ENCODE results near the gene MRM2.
"Not testable (repeated sequence)": the region's sequence is repeated elsewhere in the genome, so short reads cannot be mapped to it uniquely, and the experiment has no call there.

The MRM2 gene

GRCh38 chr7:2241580-2242540, at the start of gene MRM2, which contains the start of gene NUDT1:
Gene MRM2, minus strand, starts transcription at chr7:2242205. Its CDS starts 36 bp downstream, at chr7:2242169.
Gene NUDT1, plus strand, starts transcription at chr7:2242226. Its CDS starts 2,349 bp downstream, at chr7:2244575.
- DNase-seq (ENCODE audit: low read depth) = no peak

DNA sequence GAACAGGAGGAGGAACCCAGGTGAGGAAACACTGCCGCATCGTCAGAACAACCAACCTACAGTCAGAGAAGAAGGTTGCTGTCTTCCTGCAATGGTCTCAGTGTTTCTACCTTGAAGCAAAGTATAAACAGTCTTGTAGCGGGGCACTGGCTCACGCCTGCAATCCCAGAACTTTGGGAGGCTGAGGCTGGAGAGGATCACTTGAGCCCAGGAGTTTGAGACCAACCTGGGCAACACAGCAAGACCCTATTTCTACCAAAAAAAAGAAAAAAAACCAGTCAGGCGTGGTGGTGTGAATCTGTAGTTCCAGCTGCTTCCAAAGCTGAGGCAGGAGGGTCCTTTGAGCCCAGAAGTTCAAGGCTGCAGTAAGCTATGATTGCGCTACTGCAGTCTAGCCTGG, 48.9 kb upstream of the MRM2 start:
- no peak for DNase-seq (ENCODE audit: low read depth)

DNA sequence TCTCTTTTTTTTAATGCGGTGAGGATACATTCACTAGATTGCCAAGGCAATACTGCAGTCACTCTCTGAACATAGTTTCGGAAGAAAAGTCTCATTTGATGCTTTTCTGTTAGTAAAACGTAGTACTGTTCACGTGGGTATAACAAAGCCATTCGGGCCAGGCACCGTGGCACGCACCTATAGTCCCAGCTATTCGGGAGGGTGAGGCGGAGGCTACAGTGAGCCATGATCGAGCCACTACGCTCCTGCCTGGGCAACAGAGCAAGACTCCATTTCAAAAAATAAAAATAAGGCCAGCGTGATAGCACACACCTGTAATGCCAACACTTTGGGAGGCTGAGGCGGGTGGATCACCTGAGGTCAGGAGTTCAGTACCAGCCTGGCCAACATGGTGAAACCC, 47.6 kb upstream of the MRM2 start:
- DNase-seq (ENCODE audit: low read depth) = no peak

- no peak for DNase-seq (ENCODE audit: low read depth)
Observed at GRCh38 chr7:2289111-2289586, 47.1 kb upstream of the MRM2 start.

DNA sequence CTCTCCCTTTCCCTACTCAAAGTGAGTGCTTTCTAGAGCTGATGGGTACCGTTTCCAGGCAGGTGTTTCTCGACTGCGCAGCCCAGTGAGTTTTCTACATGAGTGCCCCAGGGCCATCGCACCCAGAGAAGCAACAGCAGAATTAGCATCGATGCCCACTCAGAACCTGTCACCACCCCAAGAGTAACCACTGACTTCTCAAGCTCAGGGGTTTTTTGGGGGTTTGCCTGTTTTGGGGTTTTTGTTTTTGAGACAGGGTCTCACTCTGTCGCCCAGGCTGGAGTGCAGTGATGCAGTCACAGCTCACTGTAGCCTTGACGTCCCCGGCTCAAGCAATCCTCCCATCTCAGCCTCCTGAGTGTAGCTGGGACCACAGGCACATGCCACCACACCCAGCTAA, 46.5 kb upstream of the MRM2 start:
- no peak for DNase-seq (ENCODE audit: low read depth)

DNA sequence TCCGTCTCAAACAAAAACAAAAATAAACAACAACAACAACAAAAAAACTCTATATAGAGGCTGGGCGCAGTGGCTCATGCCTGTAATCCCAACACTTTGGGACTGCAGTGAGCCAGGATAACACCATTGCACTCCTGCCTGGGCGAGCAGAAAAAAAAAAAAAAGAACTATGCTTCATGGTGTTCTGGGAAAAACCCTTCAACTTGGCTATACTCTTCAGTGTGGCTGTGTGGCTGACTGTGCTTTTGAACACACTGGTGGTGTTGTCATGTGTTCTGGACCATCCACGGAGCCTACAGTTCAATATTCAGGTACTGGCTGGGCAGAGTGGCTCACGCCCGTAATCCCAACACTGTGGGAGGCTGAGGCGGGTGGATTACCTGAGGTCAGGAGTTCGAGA, 45.7 kb upstream of the MRM2 start:
- no peak for DNase-seq (ENCODE audit: low read depth)

- DNase-seq (ENCODE audit: low read depth) = no peak
Observed at GRCh38 chr7:2283074-2283473, 41.1 kb upstream of the MRM2 start.

- DNase-seq (ENCODE audit: low read depth) = no peak
Observed at GRCh38 chr7:2282185-2282751, 40.3 kb upstream of the MRM2 start.

DNA sequence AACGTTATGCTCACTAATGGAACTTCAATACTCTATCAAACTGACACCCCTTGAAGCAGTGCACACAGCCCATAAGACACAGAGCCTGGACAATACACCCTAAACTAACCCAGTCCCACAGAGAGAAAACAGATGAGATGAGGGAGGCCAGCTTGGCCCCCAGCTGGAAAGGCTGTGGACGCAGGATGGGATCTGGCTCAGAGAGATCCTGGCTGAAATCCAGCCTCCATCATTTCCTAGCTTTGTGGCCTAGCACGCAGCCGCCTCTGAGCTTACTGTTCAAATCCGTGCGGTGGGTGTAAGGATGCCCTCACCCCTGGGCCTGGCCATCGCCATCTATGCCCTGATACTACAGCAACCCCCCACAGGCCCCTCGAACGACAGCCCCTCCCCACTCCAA, 39.5 kb upstream of the MRM2 start:
- DNase-seq (ENCODE audit: low read depth) = no peak

DNA sequence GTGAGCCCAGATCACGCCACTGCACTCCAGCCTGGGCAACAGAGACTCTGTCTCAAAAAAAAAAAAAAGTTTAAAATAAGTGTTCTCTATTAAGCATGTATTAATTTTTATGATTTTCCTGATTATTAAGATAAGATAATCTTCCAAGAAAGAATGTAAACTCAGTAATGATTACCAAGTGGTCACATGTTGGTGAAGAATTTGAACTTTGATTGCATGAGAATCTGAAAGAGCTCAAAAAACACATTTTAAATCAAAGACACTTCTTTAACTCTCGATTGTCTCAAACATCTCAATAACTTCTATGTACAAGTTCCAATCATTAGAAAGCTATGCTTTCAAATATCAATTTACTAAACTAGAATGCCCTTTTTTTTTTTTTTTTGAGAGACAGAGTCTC, 38.4 kb upstream of the MRM2 start:
- no peak for DNase-seq (ENCODE audit: low read depth)

GRCh38 chr7:2279896-2280295, 37.9 kb upstream of the MRM2 start:
- DNase-seq (ENCODE audit: low read depth) = no peak

GRCh38 chr7:2278026-2278425, 36.0 kb upstream of the MRM2 start:
- no peak for DNase-seq (ENCODE audit: low read depth)

DNA sequence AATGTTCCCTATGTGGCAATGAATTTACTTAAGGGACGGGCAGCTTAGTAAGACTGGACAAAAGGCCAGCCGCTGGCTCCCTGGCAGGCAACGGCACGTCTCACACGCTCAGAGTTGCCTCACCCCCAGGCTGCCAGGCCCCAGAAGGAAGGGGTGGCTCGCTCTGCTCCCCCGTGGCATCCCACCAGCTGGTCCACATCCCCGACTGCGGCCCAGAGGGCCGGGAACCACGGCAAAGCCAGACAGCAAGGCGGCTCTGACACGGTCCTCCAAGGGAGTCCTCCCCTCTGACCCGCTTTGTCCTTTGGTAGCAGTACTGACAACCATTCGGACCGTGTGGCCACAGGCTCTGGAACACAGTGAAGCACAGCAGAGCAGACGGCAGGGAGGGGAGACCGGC, 34.1 kb upstream of the MRM2 start:
- no peak for DNase-seq (ENCODE audit: low read depth)

- no peak for DNase-seq (ENCODE audit: low read depth)
Observed at GRCh38 chr7:2275101-2275500, 33.1 kb upstream of the MRM2 start.

GRCh38 chr7:2274666-2275065, 32.7 kb upstream of the MRM2 start:
- no peak for DNase-seq (ENCODE audit: low read depth)

DNA sequence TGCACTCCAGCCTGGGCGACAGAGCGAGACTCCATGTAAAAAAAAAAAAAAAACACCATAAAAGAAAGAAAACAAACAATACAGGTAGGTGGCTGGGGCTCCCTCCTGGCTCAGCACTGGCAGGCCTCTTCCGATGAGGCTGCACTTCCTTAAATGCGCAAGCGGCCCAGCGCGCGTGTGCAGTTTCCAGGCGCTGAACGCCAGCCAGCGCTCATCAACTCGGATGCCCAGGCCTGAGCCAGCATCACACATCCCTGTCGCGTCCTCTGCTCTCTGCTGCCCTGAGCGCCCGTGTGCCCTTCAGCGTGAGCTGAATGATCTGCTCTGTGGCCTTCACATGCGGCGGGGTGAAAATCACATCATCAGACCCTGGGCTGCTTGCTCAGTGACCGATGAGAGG, 31.9 kb upstream of the MRM2 start:
- no peak for DNase-seq (ENCODE audit: low read depth)

- DNase-seq (ENCODE audit: low read depth) = no peak
Observed at GRCh38 chr7:2272031-2272430, 30.0 kb upstream of the MRM2 start.

- DNase-seq (ENCODE audit: low read depth) = no peak
Observed at GRCh38 chr7:2271273-2272026, 29.4 kb upstream of the MRM2 start.

GRCh38 chr7:2270495-2270894, 28.5 kb upstream of the MRM2 start:
- DNase-seq (ENCODE audit: low read depth) = no peak

DNA sequence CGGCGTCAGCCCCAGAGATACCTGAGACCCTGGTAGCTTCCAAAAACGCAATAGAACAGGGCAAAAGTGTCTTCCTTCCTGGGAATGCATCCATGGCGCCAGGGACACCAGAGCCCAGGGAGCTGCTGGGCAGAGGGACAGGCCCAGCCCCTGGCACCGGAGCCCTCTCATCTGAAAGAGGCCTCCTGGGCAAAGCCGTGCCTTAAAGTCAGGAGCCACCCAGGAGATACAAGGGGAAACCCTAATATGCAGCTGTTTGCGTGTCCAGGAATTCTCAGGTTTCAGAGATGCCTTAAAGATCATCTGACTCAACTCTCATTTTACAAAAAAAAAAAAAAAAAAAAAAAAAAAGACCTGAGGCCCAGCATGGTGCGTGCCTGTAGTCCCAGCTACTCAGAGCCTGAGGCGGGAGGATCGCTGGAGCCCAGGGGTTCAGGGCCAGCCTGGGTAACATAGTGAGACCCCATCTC, 28.0 kb upstream of the MRM2 start:
- DNase-seq (ENCODE audit: low read depth) = no peak

DNA sequence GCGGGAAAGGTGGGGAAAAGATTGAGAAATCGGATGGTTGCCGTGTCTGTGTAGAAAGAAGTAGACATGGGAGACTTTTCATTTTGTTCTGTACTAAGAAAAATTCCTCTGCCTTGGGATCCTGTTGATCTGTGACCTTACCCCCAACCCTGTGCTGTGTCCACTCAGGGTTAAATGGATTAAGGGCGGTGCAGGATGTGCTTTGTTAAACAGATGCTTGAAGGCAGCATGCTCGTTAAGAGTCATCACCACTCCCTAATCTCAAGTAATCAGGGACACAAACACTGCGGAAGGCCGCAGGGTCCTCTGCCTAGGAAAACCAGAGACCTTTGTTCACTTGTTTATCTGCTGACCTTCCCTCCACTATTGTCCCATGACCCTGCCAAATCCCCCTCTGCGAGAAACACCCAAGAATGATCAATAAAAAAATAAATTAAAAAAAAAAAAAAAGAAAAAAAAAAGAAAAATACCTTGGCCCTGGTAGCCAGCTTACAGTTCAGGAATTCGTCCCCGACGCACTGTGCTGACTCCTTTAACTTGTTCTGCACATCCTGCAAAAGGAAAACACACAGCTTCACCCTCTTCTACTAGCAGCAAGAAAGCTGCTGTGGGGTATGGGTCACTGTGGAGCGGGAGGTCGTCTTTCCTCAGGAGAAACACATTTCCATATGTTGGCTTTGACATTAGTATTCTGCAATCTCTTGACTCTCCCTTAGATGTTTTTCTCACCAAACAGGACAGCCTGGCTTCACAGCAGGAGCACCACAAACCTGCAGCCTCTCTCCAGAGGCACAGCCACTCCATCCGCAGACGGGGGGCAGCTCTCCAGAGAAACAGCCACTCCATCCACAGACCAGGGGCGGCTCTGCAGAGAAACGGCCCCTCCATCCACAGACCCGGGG, 27.3 kb upstream of the MRM2 start:
- DNase-seq (ENCODE audit: low read depth) = not testable (repeated sequence)
